Measurements from ENCODE around the gene PNPLA1.

PNPLA1 gene

GRCh38 chr6:36296240-36296639 is 26.4 kb downstream of the PNPLA1 start:
- Histone ChIP-seq H2AFZ (ENCODE audit: low read depth, low read length) (no peak overlapping the region), H3K27me3 (ENCODE audit: low read depth, low read length) (peaks cover 58% of the 10 kb centered on the region), H3K79me2 (ENCODE audit: low read length) (no peaks in the 10 kb centered on the region), H3K4me1 (ENCODE audit: low read length) (peaks cover 3% of the 10 kb centered on the region; the same call in 1 of the 2 replicates), H3K4me3 (ENCODE audit: low read length) (no peak overlapping the region), H3K9me3 (ENCODE audit: insufficient read depth, low read length) (no peaks in the 10 kb centered on the region), H3K36me3 (replicated peaks; ENCODE audit: low read depth, low read length) (no peaks in the 10 kb centered on the region), H3K4me2 (ENCODE audit: low read length) (no peak overlapping the region), H3K9ac (ENCODE audit: low read length) (no peak overlapping the region), H3K27ac (ENCODE audit: low read length) (no peak overlapping the region), H4K20me1 (ENCODE audit: insufficient read depth, low read length) (no peaks in the 10 kb centered on the region)
- no peak for TF ChIP-seq CTCF (IDR thresholded peaks at IDR 0.05; ENCODE audit: low read depth, low read length)

GRCh38 chr6:36297051-36297450 is 27.2 kb downstream of the PNPLA1 start:
- Histone ChIP-seq H2AFZ (ENCODE audit: low read depth, low read length) (no peak overlapping the region), H3K27ac (ENCODE audit: low read length) (no peak overlapping the region), H3K27me3 (ENCODE audit: low read depth, low read length) (peaks cover 66% of the 10 kb centered on the region), H3K9ac (ENCODE audit: low read length) (no peak overlapping the region), H3K4me2 (ENCODE audit: low read length) (no peak overlapping the region), H4K20me1 (ENCODE audit: insufficient read depth, low read length) (no peaks in the 10 kb centered on the region), H3K9me3 (ENCODE audit: insufficient read depth, low read length) (no peaks in the 10 kb centered on the region), H3K36me3 (replicated peaks; ENCODE audit: low read depth, low read length) (no peaks in the 10 kb centered on the region), H3K4me1 (ENCODE audit: low read length) (peaks cover 3% of the 10 kb centered on the region; the same call in 1 of the 2 replicates), H3K79me2 (ENCODE audit: low read length) (no peaks in the 10 kb centered on the region), H3K4me3 (ENCODE audit: low read length) (no peak overlapping the region)
- TF ChIP-seq CTCF (IDR thresholded peaks at IDR 0.05; ENCODE audit: low read depth, low read length) (no peak), EZH2phosphoT487 (IDR thresholded peaks at IDR 0.05; ENCODE audit: low read depth) (no peak)

GRCh38 chr6:36297511-36297910 is 27.7 kb downstream of the PNPLA1 start:
- Histone ChIP-seq H3K36me3 (replicated peaks; ENCODE audit: low read depth, low read length) (no peaks in the 10 kb centered on the region), H3K4me1 (ENCODE audit: low read length) (peaks cover 5% of the 10 kb centered on the region; the same call in 1 of the 2 replicates), H3K4me2 (ENCODE audit: low read length) (no peak overlapping the region), H3K9me3 (ENCODE audit: insufficient read depth, low read length) (no peaks in the 10 kb centered on the region), H3K27ac (ENCODE audit: low read length) (no peak overlapping the region), H3K4me3 (ENCODE audit: low read length) (no peak overlapping the region), H2AFZ (ENCODE audit: low read depth, low read length) (no peak overlapping the region), H4K20me1 (ENCODE audit: insufficient read depth, low read length) (no peaks in the 10 kb centered on the region), H3K27me3 (ENCODE audit: low read depth, low read length) (peaks cover 69% of the 10 kb centered on the region), H3K79me2 (ENCODE audit: low read length) (no peaks in the 10 kb centered on the region), H3K9ac (ENCODE audit: low read length) (no peak overlapping the region)
- TF ChIP-seq CTCF (IDR thresholded peaks at IDR 0.05; ENCODE audit: low read depth, low read length) (no peak), EZH2phosphoT487 (IDR thresholded peaks at IDR 0.05; ENCODE audit: low read depth) (no peak)

- Histone ChIP-seq H4K20me1 (ENCODE audit: insufficient read depth, low read length) (no peaks in the 10 kb centered on the region), H2AFZ (ENCODE audit: low read depth, low read length) (no peak overlapping the region), H3K4me3 (ENCODE audit: low read length) (no peak overlapping the region), H3K9me3 (ENCODE audit: insufficient read depth, low read length) (no peaks in the 10 kb centered on the region), H3K9ac (ENCODE audit: low read length) (no peak overlapping the region), H3K79me2 (ENCODE audit: low read length) (no peaks in the 10 kb centered on the region), H3K4me2 (ENCODE audit: low read length) (no peak overlapping the region), H3K27me3 (ENCODE audit: low read depth, low read length) (peaks cover 69% of the 10 kb centered on the region), H3K36me3 (replicated peaks; ENCODE audit: low read depth, low read length) (no peaks in the 10 kb centered on the region), H3K27ac (ENCODE audit: low read length) (no peak overlapping the region), H3K4me1 (ENCODE audit: low read length) (peaks cover 10% of the 10 kb centered on the region)
- TF ChIP-seq EZH2phosphoT487 (IDR thresholded peaks at IDR 0.05; ENCODE audit: low read depth) (no peak), CTCF (IDR thresholded peaks at IDR 0.05; ENCODE audit: low read depth, low read length) (no peak)
These were observed 28.2 kb downstream of the PNPLA1 start for GRCh38 chr6:36298027-36298426.

Data from OCI-LY3 (cell line).